DOHH2 (cell line): ENCODE measurements around the gene SGSH.
"Not testable (repeated sequence)": the region's sequence is repeated elsewhere in the genome, so short reads cannot be mapped to it uniquely, and the experiment has no call there.

Source experiments
- H3F3A ChIP-seq: fragments of 200-600 bp; sonication (generic), shearing (Covaris generic); 2 replicates; pipeline ENCODE4 v1.6.0; 2016; ENCODE audit warnings: antibody characterized with exemption, mild to moderate bottlenecking; ENCODE audit not compliant: control insufficient read depth, insufficient read depth
- H3K27ac ChIP-seq: fragments of 200-600 bp; sonication (generic); 2 replicates; pipeline ENCODE4 v1.5.1; 2014; ENCODE audit warnings: low read depth, mild to moderate bottlenecking, low read length, moderate library complexity
- H3K27me3 ChIP-seq: fragments of 200-600 bp; sonication (generic); 2 replicates; pipeline ENCODE4 v1.6.1; 2014; ENCODE audit warnings: mild to moderate bottlenecking, low read length, mixed read lengths; ENCODE audit not compliant: control insufficient read depth
- H3K36me3 ChIP-seq: fragments of 200-600 bp; sonication (generic); 2 replicates; pipeline ENCODE4 v1.6.1; 2014; ENCODE audit warnings: mild to moderate bottlenecking, low read length, moderate library complexity, mixed read lengths; ENCODE audit not compliant: control insufficient read depth
- H3K4me1 ChIP-seq: fragments of 200-600 bp; sonication (generic); 2 replicates; pipeline ENCODE4 v1.6.1; 2014; ENCODE audit warnings: mild to moderate bottlenecking, low read length, mixed read lengths; ENCODE audit not compliant: control insufficient read depth
- H3K4me2 ChIP-seq: fragments of 200-600 bp; sonication (generic); 2 replicates; pipeline ENCODE4 v1.6.0; 2014; ENCODE audit warnings: mild to moderate bottlenecking, low read length, moderate library complexity
- H3K4me3 ChIP-seq: fragments of 200-600 bp; sonication (generic); 2 replicates; pipeline ENCODE4 v1.5.1; 2014; ENCODE audit warnings: mild to moderate bottlenecking, low read length, mixed read lengths
- H3K79me2 ChIP-seq: fragments of 200-600 bp; sonication (generic); 2 replicates; pipeline ENCODE4 v1.6.1; 2014; ENCODE audit warnings: mild to moderate bottlenecking, low read length, mixed read lengths; ENCODE audit not compliant: control insufficient read depth
- H3K9me2 ChIP-seq: fragments of 200-600 bp; sonication (generic); replicated peaks from 2 replicates; pipeline ENCODE4 v1.6.1; 2014; ENCODE audit warnings: mild to moderate bottlenecking, low read length, mixed read lengths; ENCODE audit not compliant: control insufficient read depth
- H3K9me3 ChIP-seq: fragments of 200-600 bp; sonication (generic); 2 replicates; pipeline ENCODE4 v1.6.1; 2014; ENCODE audit warnings: antibody characterized with exemption, low read length, mixed read lengths; ENCODE audit not compliant: control insufficient read depth, insufficient read depth
- H4K20me1 ChIP-seq: fragments of 200-600 bp; sonication (generic); 2 replicates; pipeline ENCODE4 v1.6.0; 2014; ENCODE audit warnings: low read depth, mild to moderate bottlenecking, antibody characterized with exemption, low read length, moderate library complexity; ENCODE audit not compliant: control insufficient read depth, insufficient read depth
- CTCF ChIP-seq: fragments of 200-600 bp; sonication (generic); IDR thresholded peaks from one replicate; pipeline ENCODE4 v1.5.1; 2014; ENCODE audit warnings: antibody characterized with exemption, mild to moderate bottlenecking, low read depth, low read length; ENCODE audit not compliant: poor library complexity, severe bottlenecking
- EZH2phosphoT487 ChIP-seq: fragments of 200-600 bp; sonication (generic); IDR thresholded peaks from 2 replicates; pipeline ENCODE4 v1.6.1; 2017; ENCODE audit warnings: borderline replicate concordance, mild to moderate bottlenecking, antibody characterized with exemption, low read length, moderate library complexity, mixed read lengths

The SGSH gene

GRCh38 chr17:80260069-80260535 lies 40.0 kb upstream of the SGSH start:
- peaks cover 59% of the 10 kb centered on the region for H3K27me3 ChIP-seq
- no peaks in the 10 kb centered on the region for H3K9me2 ChIP-seq
- H3K27ac ChIP-seq, result no peak overlapping the region
- H3F3A ChIP-seq, result peaks cover 24% of the 10 kb centered on the region
- H3K36me3 ChIP-seq, result no peaks in the 10 kb centered on the region
- H3K9me3 ChIP-seq, result no peaks in the 10 kb centered on the region
- peaks cover 4% of the 10 kb centered on the region; the same call in 1 of the 2 replicates for H4K20me1 ChIP-seq
- H3K4me1 ChIP-seq, result peaks cover 32% of the 10 kb centered on the region
- H3K79me2 ChIP-seq, result no peaks in the 10 kb centered on the region
- peak overlapping the region; percentile 33; the same call in 1 of the 2 replicates for H3K4me2 ChIP-seq
- peak overlapping the region; percentile 50 for H3K4me3 ChIP-seq
- TF ChIP-seq EZH2phosphoT487, result no peak
- TF ChIP-seq CTCF, result no peak

GRCh38 chr17:80259457-80260068 lies 39.4 kb upstream of the SGSH start:
- Histone ChIP-seq H3K79me2 (no peaks in the 10 kb centered on the region), H3K9me2 (no peaks in the 10 kb centered on the region), H3K9me3 (no peaks in the 10 kb centered on the region), H3K27ac (no peak overlapping the region), H3K4me3 (peak overlapping the region; percentile 50; the same call in 1 of the 2 replicates), H3F3A (peaks cover 24% of the 10 kb centered on the region), H3K27me3 (peaks cover 59% of the 10 kb centered on the region), H3K4me1 (peaks cover 32% of the 10 kb centered on the region), H4K20me1 (peaks cover 4% of the 10 kb centered on the region; the same call in 1 of the 2 replicates), H3K4me2 (peak overlapping the region; percentile 33; the same call in 1 of the 2 replicates), H3K36me3 (no peaks in the 10 kb centered on the region)
- TF ChIP-seq EZH2phosphoT487 (no peak), CTCF (no peak)

GRCh38 chr17:80258296-80258695 lies 38.2 kb upstream of the SGSH start:
- H3K4me1 ChIP-seq, result peaks cover 20% of the 10 kb centered on the region
- peaks cover 24% of the 10 kb centered on the region for H3F3A ChIP-seq
- H3K4me3 ChIP-seq, H3K36me3 ChIP-seq, H3K4me2 ChIP-seq, H3K9me3 ChIP-seq, H3K27ac ChIP-seq, H4K20me1 ChIP-seq, H3K79me2 ChIP-seq, H3K9me2 ChIP-seq: not testable (repeated sequence)
- peaks cover 51% of the 10 kb centered on the region for H3K27me3 ChIP-seq

GRCh38 chr17:80257716-80258213 lies 37.6 kb upstream of the SGSH start:
- TF ChIP-seq CTCF, result no peak
- no peak for TF ChIP-seq EZH2phosphoT487
- no peak overlapping the region for H3K4me3 ChIP-seq
- H3K4me2 ChIP-seq, result no peak overlapping the region
- peaks cover 47% of the 10 kb centered on the region for H3K27me3 ChIP-seq
- peaks cover 4% of the 10 kb centered on the region; the same call in 1 of the 2 replicates for H4K20me1 ChIP-seq
- H3K9me3 ChIP-seq, result no peaks in the 10 kb centered on the region
- no peak overlapping the region for H3K27ac ChIP-seq
- H3F3A ChIP-seq, result peaks cover 24% of the 10 kb centered on the region
- peaks cover 15% of the 10 kb centered on the region for H3K4me1 ChIP-seq
- H3K79me2 ChIP-seq, result no peaks in the 10 kb centered on the region
- H3K36me3 ChIP-seq, result no peaks in the 10 kb centered on the region
- H3K9me2 ChIP-seq, result no peaks in the 10 kb centered on the region
